Raji (cell line): ENCODE results near the gene CYTH4.

Experiments used
- POLR2A ChIP-seq: IDR thresholded peaks from 2 replicates; pipeline ENCODE4 v1.6.1; 2011; ENCODE audit warnings: low read depth, low read length, control low read depth; ENCODE audit not compliant: insufficient read depth

CYTH4 gene

GRCh38 chr22:37318364-37319109 is 36.2 kb downstream of the CYTH4 start:
- no peak for TF ChIP-seq POLR2A

- no peak for TF ChIP-seq POLR2A
Measured at GRCh38 chr22:37319469-37319868, 37.2 kb downstream of the CYTH4 start.

- TF ChIP-seq POLR2A = no peak
Measured at GRCh38 chr22:37320726-37321677, 38.7 kb downstream of the CYTH4 start.

GRCh38 chr22:37324340-37325038 is 42.2 kb downstream of the CYTH4 start:
- TF ChIP-seq POLR2A = no peak

GRCh38 chr22:37325039-37325395 is 42.7 kb downstream of the CYTH4 start:
- TF ChIP-seq POLR2A = no peak

GRCh38 chr22:37326726-37327125 is 44.4 kb downstream of the CYTH4 start:
- TF ChIP-seq POLR2A = no peak

- TF ChIP-seq POLR2A = no peak
Measured at GRCh38 chr22:37328017-37328416, 45.7 kb downstream of the CYTH4 start.

GRCh38 chr22:37329238-37330140 is 47.2 kb downstream of the CYTH4 start:
- no peak for TF ChIP-seq POLR2A

- TF ChIP-seq POLR2A = no peak
Measured at GRCh38 chr22:37330200-37331033, 48.1 kb downstream of the CYTH4 start.

GRCh38 chr22:37331034-37331428 is 48.7 kb downstream of the CYTH4 start:
- no peak for TF ChIP-seq POLR2A

- no peak for TF ChIP-seq POLR2A
Measured at GRCh38 chr22:37331856-37332536, 49.7 kb downstream of the CYTH4 start.

- TF ChIP-seq POLR2A = no peak
Measured at GRCh38 chr22:37333724-37334460, 51.6 kb downstream of the CYTH4 start.
